ENCODE data around the gene TSPOAP1.

Gene TSPOAP1

GRCh38 chr17:58263773-58264172, 64.8 kb downstream of the TSPOAP1 start:
- no peak for TF ChIP-seq CTCF (IDR thresholded peaks at IDR 0.05; ENCODE audit: insufficient read depth, low read depth, low read length, missing control alignments)
- no peak overlapping the region for H3K4me3 ChIP-seq (ENCODE audit: low read depth, low read length)
- no peak for DNase-seq (ENCODE audit: low read depth)

GRCh38 chr17:58262149-58262548, 66.4 kb downstream of the TSPOAP1 start:
- DNase-seq (ENCODE audit: low read depth) = no peak
- no peak for TF ChIP-seq CTCF (IDR thresholded peaks at IDR 0.05; ENCODE audit: insufficient read depth, low read depth, low read length, missing control alignments)
- no peak overlapping the region for H3K4me3 ChIP-seq (ENCODE audit: low read depth, low read length)

GRCh38 chr17:58254803-58255202, 73.8 kb downstream of the TSPOAP1 start:
- no peak for DNase-seq (ENCODE audit: low read depth)
- TF ChIP-seq CTCF (IDR thresholded peaks at IDR 0.05; ENCODE audit: insufficient read depth, low read depth, low read length, missing control alignments) = no peak
- no peak overlapping the region for H3K4me3 ChIP-seq (ENCODE audit: low read depth, low read length)

- no peak for DNase-seq (ENCODE audit: low read depth)
- no peak overlapping the region for H3K4me3 ChIP-seq (ENCODE audit: low read depth, low read length)
- no peak for TF ChIP-seq CTCF (IDR thresholded peaks at IDR 0.05; ENCODE audit: insufficient read depth, low read depth, low read length, missing control alignments)
Observed at GRCh38 chr17:58253082-58253481, 75.5 kb downstream of the TSPOAP1 start.

- no peak for DNase-seq (ENCODE audit: low read depth)
- TF ChIP-seq CTCF (IDR thresholded peaks at IDR 0.05; ENCODE audit: insufficient read depth, low read depth, low read length, missing control alignments) = no peak
- H3K4me3 ChIP-seq (ENCODE audit: low read depth, low read length) = no peak overlapping the region
Observed at GRCh38 chr17:58252141-58252540, 76.5 kb downstream of the TSPOAP1 start.
